Activated CD8-positive, alpha-beta memory T cell treated with anti-CD3 and anti-CD28 coated beads for 1 hour (primary cell): ENCODE results near the gene GALNT9.

Experiments used
- DNase-seq, 2 donors: peaks; one replicate each; pipeline ENCODE4 v3.0.0-alpha.2; 2020; ENCODE audit warnings: low read depth in 1 of 2; ENCODE audit errors: extremely low read depth in 1 of 2

The GALNT9 gene

DNA sequence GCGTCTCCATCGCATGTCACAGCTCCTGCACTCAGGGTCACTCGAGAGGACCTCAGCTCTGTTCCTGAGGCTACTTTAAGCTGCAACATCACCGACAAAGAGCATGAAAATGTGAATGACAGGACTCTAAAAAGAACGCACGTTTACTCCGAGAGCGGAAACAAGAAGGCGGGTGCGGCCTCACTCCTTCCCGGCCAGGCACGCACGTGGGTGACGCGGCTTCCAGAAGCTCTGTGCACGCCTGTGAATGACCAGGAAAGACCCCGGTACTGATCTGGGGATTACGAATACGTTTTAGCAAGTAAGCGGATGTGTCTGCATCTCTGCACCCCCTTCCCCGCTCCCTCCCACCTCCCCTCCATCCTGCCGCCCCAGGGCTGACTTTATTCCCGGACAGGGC, 15.2 kb upstream of the GALNT9 start:
- DNase-seq, result no peak

DNA sequence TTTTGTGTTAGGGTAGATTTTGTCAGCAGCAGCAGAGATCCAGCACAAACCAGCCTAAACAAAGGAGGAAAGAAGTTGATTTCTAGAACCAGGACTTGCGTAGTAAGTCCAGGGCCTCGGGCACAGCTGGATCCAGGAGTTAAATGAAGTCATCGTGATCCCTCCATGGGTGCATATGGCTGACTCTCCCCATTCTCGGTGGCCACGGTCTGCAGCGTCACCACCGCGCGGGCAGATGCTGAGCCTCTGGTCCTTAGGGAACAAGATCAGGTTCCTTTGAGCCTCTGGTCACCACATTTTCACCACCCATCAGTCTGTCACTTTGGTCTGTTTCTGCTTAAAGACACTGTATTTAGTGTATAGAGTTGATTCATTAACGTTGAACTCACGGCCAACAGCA, 14.8 kb upstream of the GALNT9 start:
- DNase-seq, result no peak

DNA sequence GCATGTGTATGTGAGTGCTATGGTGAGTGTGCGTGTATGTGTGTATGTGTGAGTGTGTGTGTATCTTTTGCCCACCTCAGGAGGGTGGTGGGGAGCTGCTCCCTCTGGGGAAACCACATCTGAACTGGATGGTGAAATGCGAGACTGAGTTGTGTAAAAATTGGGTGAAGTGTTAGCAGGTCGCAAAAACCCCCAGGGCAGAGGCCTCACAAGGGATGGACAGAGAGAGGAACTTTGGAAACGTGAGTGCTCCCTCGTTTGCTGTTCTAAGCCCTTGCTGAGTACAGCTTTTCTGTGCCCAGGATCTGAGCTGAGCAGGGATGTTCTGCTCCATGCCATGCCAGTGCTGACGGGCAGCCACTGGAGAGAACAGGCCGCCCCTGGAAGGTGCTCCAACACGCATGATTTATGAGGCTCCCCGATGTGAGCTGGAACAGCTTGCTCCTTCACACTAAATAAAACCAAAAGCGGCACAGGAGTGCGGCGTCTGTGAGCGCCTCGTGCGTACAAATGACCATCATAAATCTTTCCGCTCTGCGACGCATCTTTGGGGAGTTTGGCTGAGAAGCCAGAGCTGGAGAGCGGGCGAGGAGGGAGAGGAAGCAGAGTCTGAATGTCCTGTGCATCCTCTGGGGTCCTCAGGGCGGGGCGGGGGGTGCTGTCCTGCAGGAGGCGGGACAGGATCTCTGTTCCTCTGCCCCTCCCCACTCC, 14.1 kb upstream of the GALNT9 start:
- no peak for DNase-seq

DNA sequence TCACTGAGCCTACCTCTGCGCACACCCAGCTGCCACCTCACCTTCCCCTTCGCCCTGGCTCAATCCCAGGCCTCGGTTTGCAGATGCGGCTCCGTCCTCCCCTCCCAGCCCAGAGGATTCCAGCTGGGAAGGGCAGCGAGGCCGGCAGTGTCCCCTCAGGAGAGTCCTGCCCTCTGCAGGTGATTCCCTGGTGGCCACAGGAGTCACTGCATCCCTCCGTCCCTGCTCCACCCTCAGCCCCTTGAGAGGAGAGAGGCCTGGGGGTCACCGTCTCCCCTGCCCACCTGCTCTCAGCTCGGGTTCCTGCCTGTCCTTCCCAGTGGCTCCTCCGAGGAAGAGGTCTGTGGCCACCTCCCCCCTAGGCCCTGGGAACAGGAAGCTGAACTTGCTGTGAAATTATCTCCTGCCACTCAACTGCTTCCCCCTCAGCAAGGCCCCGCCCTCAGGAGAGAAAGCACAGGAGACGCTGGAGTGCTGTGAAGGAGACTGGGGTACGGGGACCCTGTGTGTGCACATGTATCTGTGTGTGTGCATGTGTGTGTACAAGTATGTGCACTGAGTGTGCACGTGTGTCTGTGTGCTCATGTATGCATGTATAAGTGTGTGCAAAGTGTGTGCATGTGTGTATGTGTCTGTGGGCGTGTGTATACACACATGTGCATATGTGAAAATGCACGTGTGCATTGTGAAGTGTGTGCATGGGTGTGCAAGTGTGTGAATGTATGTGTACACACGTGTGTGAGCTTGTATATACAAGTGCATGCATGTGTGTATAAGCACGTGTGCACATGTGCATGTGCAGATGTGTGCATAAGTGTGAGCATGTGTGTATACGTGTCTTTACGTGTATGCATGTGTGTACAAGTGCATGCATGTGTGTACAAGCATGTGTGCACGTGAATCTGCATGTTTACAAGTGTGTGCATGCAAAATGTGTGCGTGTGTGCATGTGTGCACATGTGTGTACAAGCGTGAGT, 13.2 kb upstream of the GALNT9 start:
- no peak for DNase-seq

DNA sequence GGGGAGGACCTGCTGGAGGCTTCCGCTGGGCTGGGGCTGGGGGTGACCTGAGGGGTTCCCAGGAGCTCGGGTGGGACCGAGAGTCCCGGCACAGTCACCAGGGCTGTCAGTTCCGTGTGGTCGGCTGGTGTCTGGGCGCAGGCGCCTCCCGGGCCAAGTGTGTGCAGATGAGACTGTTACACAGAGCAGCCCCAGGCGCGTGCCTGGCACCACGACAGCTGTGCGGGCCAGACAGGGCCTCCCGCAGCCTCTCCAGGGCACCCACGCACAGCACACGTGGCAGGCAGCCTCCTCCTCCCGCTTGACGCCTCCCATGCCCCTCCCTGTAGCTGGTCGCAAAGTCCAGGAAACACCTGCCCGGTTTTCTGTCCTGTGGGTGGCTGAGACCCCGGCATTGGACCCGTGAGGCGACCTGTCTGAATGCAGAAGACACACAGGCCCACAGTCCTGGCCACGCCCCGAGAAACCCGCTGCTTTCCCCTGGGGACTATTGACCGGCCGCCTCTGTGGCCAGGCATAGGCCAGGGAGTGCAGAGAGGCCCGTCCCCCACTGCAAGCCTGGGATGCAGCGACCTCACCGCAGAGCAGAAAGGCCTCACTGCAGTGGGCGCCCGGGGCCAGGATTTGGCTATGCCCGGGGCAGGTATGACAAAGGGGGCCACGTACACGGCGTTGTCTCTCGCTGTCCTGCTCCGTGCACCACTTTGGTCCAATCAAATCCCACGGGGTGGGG, 12.1 kb upstream of the GALNT9 start:
- no peak for DNase-seq

DNA sequence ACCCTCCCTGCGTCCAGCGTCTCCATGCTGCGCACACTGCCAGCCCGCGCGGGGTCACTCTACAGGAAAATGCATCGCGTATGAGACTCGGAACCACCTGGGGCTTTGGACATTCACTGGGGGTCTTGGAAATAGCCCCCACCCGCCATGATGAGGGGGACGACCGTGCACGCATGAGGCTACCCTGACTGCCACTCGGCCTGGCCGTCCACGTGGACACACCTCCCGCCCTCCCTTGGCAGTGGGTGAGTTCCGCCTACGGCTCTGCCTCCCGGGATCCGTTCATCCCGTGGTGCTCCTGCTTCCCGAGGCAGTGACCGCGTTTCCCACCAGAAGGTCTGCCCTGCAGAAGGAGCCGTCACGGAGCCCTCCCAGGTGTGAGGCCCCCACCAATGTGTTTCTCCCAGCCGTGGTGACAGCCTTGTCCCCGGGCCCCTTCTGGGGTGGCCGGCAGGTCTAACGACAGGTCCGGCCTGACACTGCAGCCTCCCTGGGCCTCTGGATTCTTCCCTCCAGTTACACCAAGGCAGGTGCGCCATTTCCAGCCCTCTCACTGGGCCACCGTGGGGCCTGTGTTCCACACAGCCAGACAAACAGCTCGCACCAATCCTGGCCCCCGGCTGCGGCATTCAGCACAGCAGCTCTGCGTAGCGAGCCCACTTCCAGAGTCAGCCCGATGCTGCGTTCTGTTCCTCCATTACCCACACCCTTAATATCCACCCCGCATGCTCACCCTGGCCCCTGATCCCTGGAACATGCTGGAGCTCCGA, 11.1 kb upstream of the GALNT9 start:
- no peak for DNase-seq

DNA sequence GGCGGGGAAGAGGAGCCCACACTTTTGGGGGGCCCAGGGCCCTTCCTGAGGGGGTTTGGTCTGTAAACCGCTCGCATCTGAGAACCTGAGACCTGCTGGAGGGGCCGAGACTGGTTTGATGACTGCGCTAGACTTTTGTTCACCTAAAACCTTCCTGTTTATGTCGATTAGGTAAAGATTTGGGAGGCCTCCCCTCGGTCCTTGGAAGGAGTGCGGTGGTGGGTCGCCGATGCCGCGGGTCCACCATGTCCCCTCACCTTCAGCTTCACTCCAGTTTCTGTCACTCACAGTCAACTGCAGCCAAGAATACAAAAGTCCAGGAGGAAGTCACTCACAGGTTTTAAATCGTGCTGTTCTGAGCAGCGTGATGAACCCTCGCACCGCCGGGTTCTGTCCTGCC, 10.5 kb upstream of the GALNT9 start:
- no peak for DNase-seq

DNA sequence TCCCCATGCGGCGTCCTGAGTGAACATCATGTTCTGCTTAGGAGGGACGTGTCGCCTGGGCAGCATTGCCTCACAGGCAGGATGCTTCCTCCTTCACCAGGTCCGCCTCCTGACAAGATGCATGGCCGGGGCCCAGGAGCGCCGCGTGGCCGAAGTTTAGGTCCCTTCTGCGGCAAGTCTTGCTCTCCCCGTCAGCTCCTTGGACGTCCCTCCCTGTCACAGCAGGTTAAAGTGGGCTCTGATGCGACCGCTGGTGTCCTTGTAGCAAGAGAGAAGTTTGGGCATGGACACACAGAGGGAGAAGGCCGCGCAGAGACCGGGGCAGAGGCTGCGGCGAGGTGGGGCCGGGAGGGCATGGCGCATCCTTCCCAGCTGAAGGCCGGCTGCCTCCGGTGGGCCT, 9.4 kb upstream of the GALNT9 start:
- no peak for DNase-seq

DNA sequence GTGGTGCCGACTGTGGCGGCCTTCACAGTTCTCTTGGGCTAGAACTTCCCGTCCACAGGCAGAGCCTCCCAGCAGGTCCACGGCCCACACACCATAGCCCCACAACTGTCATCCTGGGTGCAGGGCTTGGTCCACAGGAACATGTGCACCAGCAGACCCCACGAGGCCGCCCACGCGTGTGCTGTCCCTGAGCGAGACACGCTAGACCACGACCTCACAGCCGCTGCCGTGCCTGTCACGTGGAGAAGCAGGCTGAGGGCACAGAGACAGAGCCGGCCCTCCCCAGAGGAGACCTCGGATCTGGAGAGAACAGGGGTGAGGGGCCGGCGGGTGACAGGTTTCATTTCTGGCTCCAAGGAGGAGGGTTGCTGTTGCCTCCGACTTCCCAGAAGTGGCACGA, 8.9 kb upstream of the GALNT9 start:
- no peak for DNase-seq

DNA sequence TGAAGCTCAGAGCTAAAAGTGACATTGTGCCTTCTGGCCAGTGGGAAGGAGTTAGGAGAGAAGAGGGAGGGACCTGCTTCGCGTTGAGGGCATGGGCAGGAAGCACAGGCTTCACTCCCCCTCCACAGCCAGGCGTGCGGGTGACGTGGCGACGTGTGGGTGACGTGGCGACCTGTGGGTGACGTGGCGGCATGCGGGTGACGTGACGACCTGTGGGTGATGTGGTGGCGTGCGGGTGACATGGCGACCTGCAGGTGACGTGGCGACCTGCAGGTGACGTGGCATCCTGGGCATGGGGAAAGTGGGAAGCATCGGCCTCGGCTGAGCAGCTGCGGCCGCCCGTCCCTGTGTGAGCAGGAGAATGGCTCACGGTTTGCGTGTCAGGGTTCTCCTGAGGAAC, 8.2 kb upstream of the GALNT9 start:
- no peak for DNase-seq

DNA sequence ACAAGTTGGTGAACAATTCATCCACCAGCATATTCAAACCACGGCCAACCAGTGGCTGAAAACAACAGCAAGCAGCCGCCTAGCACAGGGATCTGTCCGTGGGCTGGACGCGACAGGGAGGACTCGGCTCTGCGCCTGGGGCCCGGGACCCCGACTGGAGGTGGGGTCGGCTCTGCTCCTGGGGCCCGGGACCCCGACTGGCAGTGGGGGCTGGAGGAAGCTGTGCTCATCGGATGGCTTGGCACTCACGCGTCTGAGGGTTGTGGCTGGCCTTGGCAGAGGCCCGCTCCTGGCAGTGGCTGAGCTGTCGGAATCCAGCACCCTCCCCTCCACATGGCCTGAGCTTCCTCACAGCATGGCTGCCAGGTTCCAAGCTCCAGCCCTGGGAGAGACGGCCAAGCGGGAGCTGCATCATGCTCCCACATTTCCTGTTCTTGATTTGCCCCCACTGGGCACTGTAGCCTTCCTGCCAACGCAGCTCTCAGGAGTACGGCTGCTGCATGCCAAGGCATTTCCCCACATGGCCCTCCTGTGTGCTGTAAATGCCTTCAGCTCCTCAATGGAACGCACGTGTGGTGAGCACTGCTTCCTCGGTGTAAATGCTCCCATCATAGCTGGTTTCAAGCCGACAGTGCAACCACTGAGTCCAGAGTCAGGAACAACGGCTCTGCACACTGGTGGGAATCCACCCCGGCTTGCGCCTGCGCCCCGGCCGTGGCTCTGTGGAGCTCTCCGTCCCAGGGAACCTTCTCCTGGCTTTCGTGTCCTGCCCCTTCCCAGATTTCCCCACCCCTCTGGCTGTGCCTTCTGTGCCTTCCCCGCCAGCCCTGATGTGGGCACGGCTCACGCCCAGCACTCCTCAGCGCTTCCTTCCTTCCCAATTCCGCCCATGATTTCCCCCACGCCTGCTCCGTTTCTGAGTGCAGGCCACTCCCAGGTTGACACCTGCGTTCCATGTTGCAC, 7.3 kb upstream of the GALNT9 start:
- DNase-seq, result no peak

DNA sequence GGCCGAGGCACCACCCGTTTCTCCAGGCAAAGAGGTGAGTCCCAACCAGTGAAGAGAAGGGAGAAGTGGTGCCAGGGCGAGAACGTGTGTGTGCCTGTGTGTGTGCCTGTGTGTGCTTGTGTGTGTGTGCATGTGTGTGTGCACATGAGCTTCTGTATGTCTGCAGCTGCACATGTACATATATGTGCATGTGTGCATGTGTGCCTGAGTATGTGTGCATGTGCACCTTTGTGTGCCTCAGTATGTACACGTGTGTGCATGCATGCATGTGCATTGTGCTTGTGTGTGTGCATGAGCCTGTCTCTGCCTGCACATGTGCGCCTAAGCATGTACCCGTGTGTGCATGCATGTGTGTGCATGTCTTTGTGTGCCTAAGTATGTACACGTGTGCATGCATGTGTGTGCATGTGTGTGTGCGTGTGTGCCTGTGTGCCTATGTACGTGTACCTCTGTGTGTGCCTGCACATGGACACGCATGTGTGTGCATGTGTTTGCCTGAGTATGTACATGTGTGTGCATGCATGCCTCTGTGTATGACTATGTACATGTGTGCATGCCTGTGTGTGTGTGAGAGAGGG, 5.9 kb upstream of the GALNT9 start:
- no peak for DNase-seq

DNA sequence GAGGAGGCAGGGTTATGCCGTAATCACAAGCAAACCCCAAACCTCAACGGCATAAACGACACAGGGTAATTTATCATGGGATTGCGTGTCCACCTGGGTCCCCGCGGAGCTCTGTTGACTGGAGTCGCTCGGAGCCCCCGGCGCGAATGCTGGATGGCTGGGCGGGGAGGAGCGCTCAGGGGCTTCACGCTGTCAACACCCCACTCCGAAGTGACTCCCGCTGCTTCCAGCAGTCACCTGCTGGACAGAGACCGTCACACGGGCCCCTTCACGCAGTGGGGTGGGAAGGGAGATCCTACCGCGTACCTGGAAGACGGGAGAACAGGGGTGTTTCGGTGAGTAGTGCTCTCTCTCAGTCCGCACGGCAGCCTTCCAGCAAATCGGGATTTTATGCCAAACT, 4.4 kb upstream of the GALNT9 start:
- no peak for DNase-seq

DNA sequence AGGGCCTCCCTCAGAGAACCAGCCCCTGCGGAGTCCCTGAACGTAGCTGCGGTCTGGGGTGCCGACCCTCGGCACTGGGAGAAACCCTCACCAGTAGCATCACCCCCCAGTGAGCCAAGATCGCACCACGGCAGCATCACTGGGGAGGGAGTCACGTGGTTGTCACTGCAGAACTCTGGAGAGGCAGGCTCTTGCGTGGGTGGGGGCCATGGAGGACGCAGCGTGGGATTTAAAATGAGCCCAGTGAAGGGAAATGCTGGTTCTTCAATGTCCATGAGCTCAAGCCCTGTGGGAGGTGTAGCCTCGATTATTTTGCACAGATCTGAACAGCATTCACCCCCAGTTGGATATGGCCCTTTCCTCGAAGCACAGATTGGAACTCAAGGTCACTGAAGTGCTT, 3.9 kb upstream of the GALNT9 start:
- no peak for DNase-seq

DNA sequence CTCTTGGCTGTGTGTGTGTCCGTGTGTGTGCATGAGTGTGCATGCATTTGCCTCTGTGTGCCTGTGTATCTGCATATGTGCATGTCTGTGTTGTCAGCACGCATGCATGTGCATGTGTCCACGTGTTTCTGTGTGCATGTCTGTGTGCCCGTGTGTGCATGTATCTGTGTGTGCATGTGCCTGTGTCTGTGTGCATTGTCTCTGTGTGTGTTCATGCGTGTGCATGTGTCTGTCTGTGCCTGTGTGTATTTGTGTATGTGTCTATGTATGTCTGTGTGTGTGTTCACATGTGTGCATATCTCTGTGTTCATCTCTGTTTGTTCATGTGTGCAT, 1.1 kb upstream of the GALNT9 start:
- no peak for DNase-seq

DNA sequence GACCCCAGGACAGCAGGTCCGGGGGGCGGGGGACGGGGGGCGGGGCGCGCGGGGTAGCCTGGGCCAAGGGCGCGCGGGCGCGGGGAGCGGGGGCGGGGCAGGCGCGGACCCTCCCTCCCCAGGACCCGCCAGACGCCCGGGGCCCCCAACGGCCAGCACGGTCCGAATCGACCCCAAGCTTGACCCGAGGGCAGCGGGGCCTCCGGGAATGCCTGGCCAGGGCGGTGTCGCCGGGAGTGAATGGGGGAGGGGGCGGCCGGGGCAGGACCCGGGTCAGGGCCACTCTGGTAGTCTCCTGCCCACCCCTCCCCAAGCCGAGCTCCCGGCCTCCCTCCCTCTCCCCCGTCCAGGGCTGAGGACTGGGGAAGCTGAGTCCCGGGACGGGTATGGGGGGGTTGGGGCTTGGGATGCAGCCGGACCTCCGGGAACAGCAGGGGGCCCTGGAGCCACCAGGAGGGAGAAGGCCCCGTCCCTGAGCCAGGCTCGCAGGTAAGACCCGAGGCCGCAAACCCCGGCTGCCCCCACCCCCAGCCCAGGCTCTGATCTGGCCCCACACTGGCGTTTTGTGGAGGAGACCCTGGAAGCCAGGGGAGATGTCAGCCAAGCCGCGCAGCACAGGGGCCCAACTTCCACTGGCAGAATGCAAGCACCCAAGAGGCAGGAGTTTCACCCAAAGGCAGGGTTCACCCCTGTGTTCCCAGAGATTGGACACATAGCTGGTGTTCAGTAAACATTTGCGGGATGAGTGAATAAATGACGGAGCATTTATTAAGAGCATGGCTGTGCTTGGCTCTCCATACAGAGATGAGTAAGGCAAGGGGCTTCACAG, 545 bp upstream of the GALNT9 start:
- no peak for DNase-seq

DNA sequence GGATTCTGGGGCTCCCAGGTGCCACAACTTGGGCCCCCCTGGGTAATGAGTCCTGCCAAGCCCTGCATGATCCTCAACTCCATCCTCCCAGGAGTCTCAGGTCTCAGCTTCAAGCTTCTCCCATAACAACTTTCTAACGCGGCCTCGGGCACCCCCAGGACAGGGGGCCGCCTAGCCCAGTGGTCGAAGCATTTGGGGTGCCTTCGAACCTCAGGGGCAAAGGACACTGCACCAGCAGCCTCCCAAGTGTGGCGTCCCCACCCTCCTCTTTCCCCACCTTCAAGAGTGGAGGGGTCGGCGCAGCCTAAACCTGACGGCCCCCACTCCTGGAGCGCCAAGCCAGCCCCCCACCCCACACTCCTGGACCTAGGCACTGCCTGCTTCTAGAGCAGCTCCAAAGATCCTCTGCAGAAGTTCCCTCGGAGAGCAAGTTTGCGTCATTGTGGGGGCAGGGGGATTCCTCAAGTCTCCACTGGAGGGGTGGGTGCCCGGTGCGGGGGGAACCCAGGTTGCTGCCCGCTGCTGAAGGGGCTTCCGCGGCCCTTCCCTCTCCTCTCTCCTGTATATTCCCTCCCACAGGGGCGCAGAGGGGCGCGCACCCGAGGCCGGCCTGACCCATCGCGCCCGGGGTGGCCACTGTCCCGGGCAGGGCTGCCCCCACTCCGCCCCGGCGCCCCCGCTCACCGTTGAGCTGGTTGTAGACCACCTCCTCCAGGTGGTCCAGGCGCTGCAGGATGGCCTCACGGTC, 933 bp downstream of the GALNT9 start:
- no peak for DNase-seq
